Mesothelial cell of epicardium (in vitro differentiated cells): ENCODE results near the gene BAHCC1. TPM values are rescaled to one million over a fixed set of nuclear protein-coding genes. Genes with fewer than 3 reads are reported as not detected.

Experiments used
- DNase-seq, 2 experiments: peaks; one replicate each; pipeline ENCODE4 v3.0.0; 2021; ENCODE audit warnings: low spot score in 2 of 2; ENCODE audit not compliant: unreplicated experiment in 2 of 2
- H3K27ac Mint-ChIP-seq: 2 replicates; pipeline ENCODE4 v1.8.0; 2021; ENCODE audit warnings: mixed read lengths
- H3K27me3 Mint-ChIP-seq: 2 replicates; pipeline ENCODE4 v1.8.0; 2021; ENCODE audit warnings: low read depth, mixed read lengths
- H3K36me3 Mint-ChIP-seq: 2 replicates; pipeline ENCODE4 v1.8.0; 2021; ENCODE audit warnings: mixed read lengths
- H3K4me1 Mint-ChIP-seq: 2 replicates; pipeline ENCODE4 v1.8.0; 2021; ENCODE audit warnings: mixed read lengths
- H3K4me3 Mint-ChIP-seq: 2 replicates; pipeline ENCODE4 v1.8.0; 2021; ENCODE audit warnings: mild to moderate bottlenecking, moderate library complexity, mixed read lengths
- H3K9me3 Mint-ChIP-seq: 2 replicates; pipeline ENCODE4 v1.8.0; 2021; ENCODE audit warnings: mixed read lengths
- CTCF ChIP-seq: fragments of 200-600 bp; sonication (generic); IDR thresholded peaks from one replicate; pipeline ENCODE4 v1.5.0; 2021; ENCODE audit warnings: antibody characterized with exemption; ENCODE audit not compliant: unreplicated experiment
- total RNA-seq: library from RNA; stranded (reverse); gene quantifications from 3 replicates; pipeline ENCODE4 v1.2.1, GENCODE V29; 2021

The BAHCC1 gene
- total RNA-seq, 1 donor from 2014 or later, result 34.9 TPM

- no peak overlapping the region for H3K27ac Mint-ChIP-seq
- no peaks in the 10 kb centered on the region for H3K9me3 Mint-ChIP-seq
- no peak overlapping the region for H3K4me3 Mint-ChIP-seq
- peaks cover 5% of the 10 kb centered on the region for H3K4me1 Mint-ChIP-seq
- no peak for TF ChIP-seq CTCF
- H3K27me3 Mint-ChIP-seq, result no peaks in the 10 kb centered on the region
- peaks cover 3% of the 10 kb centered on the region for H3K36me3 Mint-ChIP-seq
- no peak for DNase-seq
Observed at GRCh38 chr17:81461607-81462500, 66.6 kb downstream of the BAHCC1 start.

GRCh38 chr17:81462506-81463125, 67.4 kb downstream of the BAHCC1 start:
- Mint-ChIP-seq H3K4me3 (no peak overlapping the region), H3K4me1 (peaks cover 2% of the 10 kb centered on the region), H3K36me3 (peaks cover 3% of the 10 kb centered on the region), H3K27me3 (no peaks in the 10 kb centered on the region), H3K9me3 (no peaks in the 10 kb centered on the region), H3K27ac (no peak overlapping the region)
- no peak for DNase-seq
- no peak for TF ChIP-seq CTCF

GRCh38 chr17:81463506-81463905, 68.2 kb downstream of the BAHCC1 start:
- H3K9me3 Mint-ChIP-seq, result no peaks in the 10 kb centered on the region
- peaks cover 3% of the 10 kb centered on the region for H3K36me3 Mint-ChIP-seq
- H3K27me3 Mint-ChIP-seq, result no peaks in the 10 kb centered on the region
- no peak for DNase-seq
- no peak for TF ChIP-seq CTCF
- no peak overlapping the region for H3K4me3 Mint-ChIP-seq
- peaks cover 5% of the 10 kb centered on the region for H3K4me1 Mint-ChIP-seq
- H3K27ac Mint-ChIP-seq, result no peak overlapping the region

- Mint-ChIP-seq H3K4me3 (no peak overlapping the region), H3K27me3 (no peaks in the 10 kb centered on the region), H3K9me3 (no peaks in the 10 kb centered on the region), H3K27ac (no peak overlapping the region), H3K36me3 (peaks cover 2% of the 10 kb centered on the region), H3K4me1 (peaks cover 6% of the 10 kb centered on the region)
- no peak for TF ChIP-seq CTCF
- DNase-seq, result no peak
Observed at GRCh38 chr17:81464586-81464985, 69.3 kb downstream of the BAHCC1 start.

- Mint-ChIP-seq H3K9me3 (no peaks in the 10 kb centered on the region), H3K4me3 (no peak overlapping the region)
Observed at GRCh38 chr17:81465910-81466309, 70.7 kb downstream of the BAHCC1 start.

More at GRCh38 chr17:81465910-81466309, 70.7 kb downstream of the BAHCC1 start:
- H3K4me1 Mint-ChIP-seq, result peaks cover 6% of the 10 kb centered on the region
- H3K36me3 Mint-ChIP-seq, result peaks cover 2% of the 10 kb centered on the region
- no peaks in the 10 kb centered on the region for H3K27me3 Mint-ChIP-seq
- no peak for TF ChIP-seq CTCF
- no peak for DNase-seq
- no peak overlapping the region for H3K27ac Mint-ChIP-seq
